ENCODE results near the gene GRIN1. TPM values are rescaled to one million over a fixed set of nuclear protein-coding genes. Genes with fewer than 3 reads are reported as not detected.
A peak's percentile ranks its signal among the peaks of the same experiment; 100 is the strongest.

The GRIN1 gene
- polyA plus RNA-seq, 2 of the 4 experiments (the other 2 are of a cell fraction) = 0.13 to 0.45 TPM

- peak overlapping the region; percentile 48 for H3K4me2 ChIP-seq
- POLR2A ChIA-PET = interaction anchor here (0.8 to 1.6 kb wide), 5 partner anchors 9 to 29 kb away, joined by 4 to 15 read pairs (median 6); partner anchors contain the start of gene TUBB4B
- CTCF ChIA-PET = interaction anchor here (0.6 to 9.9 kb wide), 8 partner anchors 9 to 86 kb away, joined by 3 to 71 read pairs (median 6); partner anchors contain the start of genes RNF224, STPG3 and TUBB4B
- WGBS (ENCODE audit: missing lambda C conversion rate) = 97% methylated on average over 14 of the region's 30 CpGs
- FAIRE-seq (no peak), DNase-seq (ENCODE audit: low read depth in 1 of 2, low spot score in 1 of 2) (no peak), ATAC-seq (peak in 1 of 2 experiments; percentile 1; a peak in 2 of 6 replicates)
- H3K4me3 ChIP-seq = no peak overlapping the region
- TF ChIP-seq ATOH8 (CRISPR knock-in tag; IDR thresholded peaks at IDR 0.05; ENCODE audit: low read depth) (no peak), ZSCAN20 (CRISPR knock-in tag; IDR thresholded peaks at IDR 0.05) (no peak), NR3C1 (IDR thresholded peaks at IDR 0.05) (no peak), CTCF (IDR thresholded peaks at IDR 0.05) (no peak), MAFK (IDR thresholded peaks at IDR 0.05; ENCODE audit: partially characterized antibody) (no peak), CBX2 (IDR thresholded peaks at IDR 0.05; ENCODE audit: borderline replicate concordance, low read depth) (no peak), MAX (IDR thresholded peaks at IDR 0.05) (no peak), GATA3 (IDR thresholded peaks at IDR 0.05; ENCODE audit: borderline replicate concordance) (no peak), JUNB (IDR thresholded peaks at IDR 0.05) (no peak), FOXS1 (CRISPR knock-in tag; IDR thresholded peaks at IDR 0.05) (no peak), ELK1 (IDR thresholded peaks at IDR 0.05; ENCODE audit: low read depth, low read length) (no peak), FOSB (CRISPR knock-in tag; IDR thresholded peaks at IDR 0.05) (no peak)
- H3K9me3 ChIP-seq = no peaks in the 10 kb centered on the region
- peaks cover 39% of the 10 kb centered on the region for H3K4me1 ChIP-seq
- peak overlapping the region; percentile 47 to 76; a peak in 4 of 6 replicates for H3K27ac ChIP-seq
Measured at GRCh38 chr9:137218212-137218753, 79.3 kb downstream of the GRIN1 start.

Small RNA genes within 50 kb of the gene (small RNA-seq; reads per million reads assigned to genes)
- 0 reads per million in 6 experiments for gene MIR3621
- 0 reads per million in 6 experiments for gene RF00153

Other genes starting within 250 kb of the GRIN1 start
Only the 30 nearest of the 31 such genes appear.
- gene C8G, start 193.9 kb upstream of the GRIN1 start, polyA plus RNA-seq (2011; rRNA removed) = 0.41 and 0.45 TPM in 2 replicates
- 1.1 to 1.3 TPM (median 1.1 TPM) in 3 replicates for gene C8G, start 193.9 kb upstream of the GRIN1 start, polyA plus RNA-seq (2017; fragmentation: RNase III; extraction: RNeasy Plus Mini Kit Qiagen cat#74134 plus additional on column Dnase treatment)
- 0.74 and 1.8 TPM in 2 replicates for gene LCN12, start 186.9 kb upstream of the GRIN1 start, polyA plus RNA-seq (2011; rRNA removed)
- 2.8 to 3.6 TPM (median 3.0 TPM) in 3 replicates for gene LCN12, start 186.9 kb upstream of the GRIN1 start, polyA plus RNA-seq (2017; fragmentation: RNase III; extraction: RNeasy Plus Mini Kit Qiagen cat#74134 plus additional on column Dnase treatment)
- gene PTGDS, start 161.7 kb upstream of the GRIN1 start, polyA plus RNA-seq (2011; rRNA removed) = 0.31 and 0.33 TPM in 2 replicates
- gene PTGDS, start 161.7 kb upstream of the GRIN1 start, polyA plus RNA-seq (2017; fragmentation: RNase III; extraction: RNeasy Plus Mini Kit Qiagen cat#74134 plus additional on column Dnase treatment) = 0.18 to 0.34 TPM (median 0.26 TPM) in 3 replicates
- 0.04 and 0.19 TPM in 2 replicates for gene LCNL1, start 156.2 kb upstream of the GRIN1 start, polyA plus RNA-seq (2011; rRNA removed)
- gene LCNL1, start 156.2 kb upstream of the GRIN1 start, polyA plus RNA-seq (2017; fragmentation: RNase III; extraction: RNeasy Plus Mini Kit Qiagen cat#74134 plus additional on column Dnase treatment) = 0.05 to 0.08 TPM (median 0.08 TPM) in 3 replicates
- gene PAXX, start 146.7 kb upstream of the GRIN1 start, polyA plus RNA-seq (2011; rRNA removed) = 12.6 and 15.6 TPM in 2 replicates
- gene PAXX, start 146.7 kb upstream of the GRIN1 start, polyA plus RNA-seq (2017; fragmentation: RNase III; extraction: RNeasy Plus Mini Kit Qiagen cat#74134 plus additional on column Dnase treatment) = 50.7 to 57.0 TPM (median 53.2 TPM) in 3 replicates
- gene CLIC3, start 142.6 kb upstream of the GRIN1 start, polyA plus RNA-seq (2011; rRNA removed) = 0.33 and 0.61 TPM in 2 replicates
- 5.1 to 6.6 TPM (median 6.4 TPM) in 3 replicates for gene CLIC3, start 142.6 kb upstream of the GRIN1 start, polyA plus RNA-seq (2017; fragmentation: RNase III; extraction: RNeasy Plus Mini Kit Qiagen cat#74134 plus additional on column Dnase treatment)
- gene ABCA2, start 110.9 kb upstream of the GRIN1 start, polyA plus RNA-seq (2011; rRNA removed) = 8.3 and 10.1 TPM in 2 replicates
- 23.0 to 25.6 TPM (median 24.7 TPM) in 3 replicates for gene ABCA2, start 110.9 kb upstream of the GRIN1 start, polyA plus RNA-seq (2017; fragmentation: RNase III; extraction: RNeasy Plus Mini Kit Qiagen cat#74134 plus additional on column Dnase treatment)
- gene FUT7, start 107.1 kb upstream of the GRIN1 start, polyA plus RNA-seq (2011; rRNA removed) = not detected in 2 replicates
- gene FUT7, start 107.1 kb upstream of the GRIN1 start, polyA plus RNA-seq (2017; fragmentation: RNase III; extraction: RNeasy Plus Mini Kit Qiagen cat#74134 plus additional on column Dnase treatment) = 0.07 TPM in 1 of 3 replicates, not detected in the others
- gene NPDC1, start 93.0 kb upstream of the GRIN1 start, polyA plus RNA-seq (2011; rRNA removed) = 12.7 and 13.0 TPM in 2 replicates
- gene NPDC1, start 93.0 kb upstream of the GRIN1 start, polyA plus RNA-seq (2017; fragmentation: RNase III; extraction: RNeasy Plus Mini Kit Qiagen cat#74134 plus additional on column Dnase treatment) = 33.2 to 40.6 TPM (median 40.2 TPM) in 3 replicates
- 0.75 and 2.3 TPM in 2 replicates for gene ENTPD2, start 85.1 kb upstream of the GRIN1 start, polyA plus RNA-seq (2011; rRNA removed)
- 0.71 to 1.2 TPM (median 1.1 TPM) in 3 replicates for gene ENTPD2, start 85.1 kb upstream of the GRIN1 start, polyA plus RNA-seq (2017; fragmentation: RNase III; extraction: RNeasy Plus Mini Kit Qiagen cat#74134 plus additional on column Dnase treatment)
- gene SAPCD2, start 68.6 kb upstream of the GRIN1 start, polyA plus RNA-seq (2011; rRNA removed) = 6.5 and 6.9 TPM in 2 replicates
- gene SAPCD2, start 68.6 kb upstream of the GRIN1 start, polyA plus RNA-seq (2017; fragmentation: RNase III; extraction: RNeasy Plus Mini Kit Qiagen cat#74134 plus additional on column Dnase treatment) = 13.1 to 16.4 TPM (median 14.6 TPM) in 3 replicates
- gene UAP1L1, start 61.6 kb upstream of the GRIN1 start, polyA plus RNA-seq (2011; rRNA removed) = 1.2 and 1.9 TPM in 2 replicates
- gene UAP1L1, start 61.6 kb upstream of the GRIN1 start, polyA plus RNA-seq (2017; fragmentation: RNase III; extraction: RNeasy Plus Mini Kit Qiagen cat#74134 plus additional on column Dnase treatment) = 4.8 to 7.8 TPM (median 6.0 TPM) in 3 replicates
- gene MAN1B1, start 52.2 kb upstream of the GRIN1 start, polyA plus RNA-seq (2011; rRNA removed) = 31.7 and 47.8 TPM in 2 replicates
- 45.1 to 48.6 TPM (median 47.0 TPM) in 3 replicates for gene MAN1B1, start 52.2 kb upstream of the GRIN1 start, polyA plus RNA-seq (2017; fragmentation: RNase III; extraction: RNeasy Plus Mini Kit Qiagen cat#74134 plus additional on column Dnase treatment)
- gene DPP7, start 24.4 kb upstream of the GRIN1 start, polyA plus RNA-seq (2011; rRNA removed) = 27.6 and 36.0 TPM in 2 replicates
- gene DPP7, start 24.4 kb upstream of the GRIN1 start, polyA plus RNA-seq (2017; fragmentation: RNase III; extraction: RNeasy Plus Mini Kit Qiagen cat#74134 plus additional on column Dnase treatment) = 61.3 to 71.8 TPM (median 68.5 TPM) in 3 replicates
- 0.08 and 0.09 TPM in 2 replicates for gene LRRC26, start 30.9 kb downstream of the GRIN1 start, polyA plus RNA-seq (2011; rRNA removed)
- 0.80 to 1.2 TPM (median 1.0 TPM) in 3 replicates for gene LRRC26, start 30.9 kb downstream of the GRIN1 start, polyA plus RNA-seq (2017; fragmentation: RNase III; extraction: RNeasy Plus Mini Kit Qiagen cat#74134 plus additional on column Dnase treatment)
- gene TMEM210, start 32.9 kb downstream of the GRIN1 start, polyA plus RNA-seq (2011; rRNA removed) = not detected in 2 replicates
- gene TMEM210, start 32.9 kb downstream of the GRIN1 start, polyA plus RNA-seq (2017; fragmentation: RNase III; extraction: RNeasy Plus Mini Kit Qiagen cat#74134 plus additional on column Dnase treatment) = not detected in 3 replicates
- 17.5 and 22.3 TPM in 2 replicates for gene ANAPC2, start 49.4 kb downstream of the GRIN1 start, polyA plus RNA-seq (2011; rRNA removed)
- gene ANAPC2, start 49.4 kb downstream of the GRIN1 start, polyA plus RNA-seq (2017; fragmentation: RNase III; extraction: RNeasy Plus Mini Kit Qiagen cat#74134 plus additional on column Dnase treatment) = 35.4 to 40.7 TPM (median 39.9 TPM) in 3 replicates
- gene SSNA1, start 49.5 kb downstream of the GRIN1 start, polyA plus RNA-seq (2011; rRNA removed) = 52.6 and 54.1 TPM in 2 replicates
- gene SSNA1, start 49.5 kb downstream of the GRIN1 start, polyA plus RNA-seq (2017; fragmentation: RNase III; extraction: RNeasy Plus Mini Kit Qiagen cat#74134 plus additional on column Dnase treatment) = 89.2 to 102 TPM (median 102 TPM) in 3 replicates
- 2.1 and 2.4 TPM in 2 replicates for gene TPRN, start 61.6 kb downstream of the GRIN1 start, polyA plus RNA-seq (2011; rRNA removed)
- gene TPRN, start 61.6 kb downstream of the GRIN1 start, polyA plus RNA-seq (2017; fragmentation: RNase III; extraction: RNeasy Plus Mini Kit Qiagen cat#74134 plus additional on column Dnase treatment) = 5.3 to 6.5 TPM (median 6.3 TPM) in 3 replicates
- gene TMEM203, start 66.5 kb downstream of the GRIN1 start, polyA plus RNA-seq (2011; rRNA removed) = 47.3 and 51.8 TPM in 2 replicates
- gene TMEM203, start 66.5 kb downstream of the GRIN1 start, polyA plus RNA-seq (2017; fragmentation: RNase III; extraction: RNeasy Plus Mini Kit Qiagen cat#74134 plus additional on column Dnase treatment) = 29.2 to 31.0 TPM (median 31.0 TPM) in 3 replicates
- 5.6 and 6.4 TPM in 2 replicates for gene NDOR1, start 66.5 kb downstream of the GRIN1 start, polyA plus RNA-seq (2011; rRNA removed)
- gene NDOR1, start 66.5 kb downstream of the GRIN1 start, polyA plus RNA-seq (2017; fragmentation: RNase III; extraction: RNeasy Plus Mini Kit Qiagen cat#74134 plus additional on column Dnase treatment) = 17.9 to 19.5 TPM (median 17.9 TPM) in 3 replicates
- 0.06 and 0.29 TPM in 2 replicates for gene RNF208, start 83.1 kb downstream of the GRIN1 start, polyA plus RNA-seq (2011; rRNA removed)
- gene RNF208, start 83.1 kb downstream of the GRIN1 start, polyA plus RNA-seq (2017; fragmentation: RNase III; extraction: RNeasy Plus Mini Kit Qiagen cat#74134 plus additional on column Dnase treatment) = 1.0 to 1.7 TPM (median 1.7 TPM) in 3 replicates
- 0.30 and 0.32 TPM in 2 replicates for gene CYSRT1, start 86.0 kb downstream of the GRIN1 start, polyA plus RNA-seq (2011; rRNA removed)
- 0.81 to 1.0 TPM (median 0.87 TPM) in 3 replicates for gene CYSRT1, start 86.0 kb downstream of the GRIN1 start, polyA plus RNA-seq (2017; fragmentation: RNase III; extraction: RNeasy Plus Mini Kit Qiagen cat#74134 plus additional on column Dnase treatment)
- not detected in 2 replicates for gene RNF224, start 88.3 kb downstream of the GRIN1 start, polyA plus RNA-seq (2011; rRNA removed)
- 0.04 to 0.07 TPM (median 0.07 TPM) in 3 replicates for gene RNF224, start 88.3 kb downstream of the GRIN1 start, polyA plus RNA-seq (2017; fragmentation: RNase III; extraction: RNeasy Plus Mini Kit Qiagen cat#74134 plus additional on column Dnase treatment)
- gene SLC34A3, start 91.7 kb downstream of the GRIN1 start, polyA plus RNA-seq (2011; rRNA removed) = not detected in 2 replicates
- 0.04 to 0.05 TPM (median 0.05 TPM) in 3 replicates for gene SLC34A3, start 91.7 kb downstream of the GRIN1 start, polyA plus RNA-seq (2017; fragmentation: RNase III; extraction: RNeasy Plus Mini Kit Qiagen cat#74134 plus additional on column Dnase treatment)
- 256 and 268 TPM in 2 replicates for gene TUBB4B, start 102.1 kb downstream of the GRIN1 start, polyA plus RNA-seq (2011; rRNA removed)
- gene TUBB4B, start 102.1 kb downstream of the GRIN1 start, polyA plus RNA-seq (2017; fragmentation: RNase III; extraction: RNeasy Plus Mini Kit Qiagen cat#74134 plus additional on column Dnase treatment) = 646 to 795 TPM (median 671 TPM) in 3 replicates
- gene STPG3, start 112.1 kb downstream of the GRIN1 start, polyA plus RNA-seq (2011; rRNA removed) = not detected in 2 replicates
- not detected in 3 replicates for gene STPG3, start 112.1 kb downstream of the GRIN1 start, polyA plus RNA-seq (2017; fragmentation: RNase III; extraction: RNeasy Plus Mini Kit Qiagen cat#74134 plus additional on column Dnase treatment)
- 31.8 and 33.8 TPM in 2 replicates for gene NELFB, start 116.2 kb downstream of the GRIN1 start, polyA plus RNA-seq (2011; rRNA removed)
- gene NELFB, start 116.2 kb downstream of the GRIN1 start, polyA plus RNA-seq (2017; fragmentation: RNase III; extraction: RNeasy Plus Mini Kit Qiagen cat#74134 plus additional on column Dnase treatment) = 44.4 to 46.3 TPM (median 45.3 TPM) in 3 replicates
- gene TOR4A, start 138.6 kb downstream of the GRIN1 start, polyA plus RNA-seq (2011; rRNA removed) = 8.7 and 9.8 TPM in 2 replicates
- 15.6 to 18.6 TPM (median 17.5 TPM) in 3 replicates for gene TOR4A, start 138.6 kb downstream of the GRIN1 start, polyA plus RNA-seq (2017; fragmentation: RNase III; extraction: RNeasy Plus Mini Kit Qiagen cat#74134 plus additional on column Dnase treatment)
- 3.2 and 5.1 TPM in 2 replicates for gene NRARP, start 163.1 kb downstream of the GRIN1 start, polyA plus RNA-seq (2011; rRNA removed)
- gene NRARP, start 163.1 kb downstream of the GRIN1 start, polyA plus RNA-seq (2017; fragmentation: RNase III; extraction: RNeasy Plus Mini Kit Qiagen cat#74134 plus additional on column Dnase treatment) = 1.3 to 1.4 TPM (median 1.3 TPM) in 3 replicates